ENCODE measurements around the gene MLST8.

The MLST8 gene

DNA sequence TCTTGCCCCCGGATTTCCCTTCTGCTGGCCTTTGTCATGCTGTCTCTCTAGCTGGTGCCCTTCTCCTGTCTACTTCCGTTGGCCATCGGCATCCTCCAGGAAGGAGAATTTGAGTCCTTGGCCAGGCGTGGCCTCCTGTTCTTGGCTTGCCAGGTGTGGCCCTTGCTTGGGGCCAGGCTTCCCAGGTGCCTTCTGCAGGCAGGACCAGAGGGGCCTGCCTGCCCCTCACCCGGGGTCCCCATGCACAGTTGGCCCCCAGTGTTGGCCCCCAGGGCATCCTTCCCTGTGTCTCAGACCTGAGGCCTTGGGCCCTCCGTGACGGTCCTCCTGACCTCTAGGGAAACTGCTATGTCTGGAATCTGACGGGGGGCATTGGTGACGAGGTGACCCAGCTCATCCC lies 2.6 kb downstream of the MLST8 start:
- DNase-seq (ENCODE audit: low read depth) = no peak
- H3K4me3 ChIP-seq (ENCODE audit: low read depth, low read length) = no peak overlapping the region
- TF ChIP-seq, protein P1, sequence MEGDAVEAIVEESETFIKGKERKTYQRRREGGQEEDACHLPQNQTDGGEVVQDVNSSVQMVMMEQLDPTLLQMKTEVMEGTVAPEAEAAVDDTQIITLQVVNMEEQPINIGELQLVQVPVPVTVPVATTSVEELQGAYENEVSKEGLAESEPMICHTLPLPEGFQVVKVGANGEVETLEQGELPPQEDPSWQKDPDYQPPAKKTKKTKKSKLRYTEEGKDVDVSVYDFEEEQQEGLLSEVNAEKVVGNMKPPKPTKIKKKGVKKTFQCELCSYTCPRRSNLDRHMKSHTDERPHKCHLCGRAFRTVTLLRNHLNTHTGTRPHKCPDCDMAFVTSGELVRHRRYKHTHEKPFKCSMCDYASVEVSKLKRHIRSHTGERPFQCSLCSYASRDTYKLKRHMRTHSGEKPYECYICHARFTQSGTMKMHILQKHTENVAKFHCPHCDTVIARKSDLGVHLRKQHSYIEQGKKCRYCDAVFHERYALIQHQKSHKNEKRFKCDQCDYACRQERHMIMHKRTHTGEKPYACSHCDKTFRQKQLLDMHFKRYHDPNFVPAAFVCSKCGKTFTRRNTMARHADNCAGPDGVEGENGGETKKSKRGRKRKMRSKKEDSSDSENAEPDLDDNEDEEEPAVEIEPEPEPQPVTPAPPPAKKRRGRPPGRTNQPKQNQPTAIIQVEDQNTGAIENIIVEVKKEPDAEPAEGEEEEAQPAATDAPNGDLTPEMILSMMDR (conservative IDR thresholded peaks at IDR 0.05; ENCODE audit: low read depth, low read length) = no peak

GRCh38 chr16:2208308-2208707 lies 3.1 kb downstream of the MLST8 start:
- H3K4me3 ChIP-seq (ENCODE audit: low read depth, low read length) = no peak overlapping the region
- TF ChIP-seq, protein P1 (conservative IDR thresholded peaks at IDR 0.05; ENCODE audit: low read depth, low read length) = no peak
- no peak for DNase-seq (ENCODE audit: low read depth)

- TF ChIP-seq, protein P1 (conservative IDR thresholded peaks at IDR 0.05; ENCODE audit: low read depth, low read length) = no peak
- no peak for DNase-seq (ENCODE audit: low read depth)
- no peak overlapping the region for H3K4me3 ChIP-seq (ENCODE audit: low read depth, low read length)
Measured at GRCh38 chr16:2208772-2209171, 3.5 kb downstream of the MLST8 start.

DNA sequence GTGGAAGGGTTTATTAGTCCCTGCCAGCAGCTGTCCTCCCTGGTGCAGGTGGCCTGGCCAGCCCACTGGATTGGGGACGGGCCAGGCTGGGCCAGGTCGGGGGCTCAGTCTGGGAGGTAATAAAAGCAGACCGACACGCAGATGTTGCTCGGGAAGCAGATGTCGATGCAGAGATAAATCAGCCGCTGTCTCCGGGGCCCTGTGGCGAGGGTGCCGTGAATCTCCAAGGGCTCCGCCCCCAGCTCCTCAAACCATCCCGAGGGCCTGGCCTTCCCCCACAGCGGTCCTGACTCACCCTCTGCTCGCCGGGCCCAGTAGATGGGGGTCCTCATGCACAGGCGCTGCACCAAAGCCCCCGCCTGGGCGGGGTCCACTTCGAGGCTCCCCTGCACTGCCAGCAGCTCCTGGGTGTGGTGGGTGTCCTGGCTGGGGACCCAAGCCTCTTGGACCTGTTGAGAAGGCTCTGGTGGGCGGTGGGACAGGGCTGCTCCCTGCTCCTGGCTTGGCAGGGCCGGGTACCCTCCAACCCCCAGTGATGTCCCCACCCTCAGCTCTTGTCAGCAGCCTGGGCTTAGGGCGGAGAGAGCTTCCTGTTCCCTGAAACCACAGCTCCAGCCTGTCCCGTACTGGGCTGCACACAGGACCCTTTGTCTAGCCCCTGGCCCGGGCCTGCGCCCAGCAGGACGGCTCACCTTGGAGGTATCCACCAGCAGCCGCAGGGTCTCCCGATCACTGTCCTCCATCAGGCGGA lies 4.2 kb downstream of the MLST8 start:
- DNase-seq (ENCODE audit: low read depth) = no peak
- TF ChIP-seq, protein P1 (conservative IDR thresholded peaks at IDR 0.05; ENCODE audit: low read depth, low read length) = no peak
- no peak overlapping the region for H3K4me3 ChIP-seq (ENCODE audit: low read depth, low read length)

DNA sequence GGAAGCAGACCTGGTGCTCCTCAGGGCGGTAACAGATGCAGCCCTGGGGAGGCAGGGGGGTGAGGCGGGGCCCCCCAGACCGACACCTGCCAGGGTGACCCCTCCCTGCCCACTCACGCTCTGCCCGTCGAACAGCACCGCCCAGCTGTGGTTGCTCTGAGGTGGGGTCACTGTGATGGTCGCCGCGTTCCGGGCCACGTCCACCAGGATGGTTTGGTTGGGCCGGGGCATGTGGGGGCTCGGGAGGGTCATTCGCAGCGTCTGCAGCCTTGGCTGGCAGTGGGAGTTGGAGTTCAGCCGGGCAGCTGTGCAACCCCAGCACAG lies 4.7 kb downstream of the MLST8 start:
- DNase-seq (ENCODE audit: low read depth) = no peak
- TF ChIP-seq, protein P1 (conservative IDR thresholded peaks at IDR 0.05; ENCODE audit: low read depth, low read length) = no peak
- H3K4me3 ChIP-seq (ENCODE audit: low read depth, low read length) = no peak overlapping the region

GRCh38 chr16:2210386-2211365 lies 5.4 kb downstream of the MLST8 start, which contains the start of gene BRICD5:
Gene BRICD5 (minus strand): TSS chr16:2210863. CDS start chr16:2210833, 30 bp downstream.
- DNase-seq (ENCODE audit: low read depth) = no peak
- no peak within 1 kb of the TSS for H3K4me3 ChIP-seq (ENCODE audit: low read depth, low read length)
- TF ChIP-seq, protein P1 (conservative IDR thresholded peaks at IDR 0.05; ENCODE audit: low read depth, low read length) = no peak

Measured in choroid plexus epithelial cell (primary cell).